Fibroblast of villous mesenchyme (primary cell): ENCODE results near the gene PLA2G12A. TPM values are rescaled to one million over a fixed set of nuclear protein-coding genes. Genes with fewer than 3 reads are reported as not detected.
"Not testable (repeated sequence)": the region's sequence is repeated elsewhere in the genome, so short reads cannot be mapped to it uniquely, and the experiment has no call there.

Experiments used
- DNase-seq: peaks from one replicate; pipeline ENCODE4 v3.0.0-alpha.2; 2010; ENCODE audit warnings: low read depth
- H3K4me3 ChIP-seq: 2 replicates; pipeline ENCODE4 v1.5.1; 2011; ENCODE audit warnings: low read depth, mild to moderate bottlenecking, low read length
- CTCF ChIP-seq: IDR thresholded peaks from 2 replicates; pipeline ENCODE4 v1.5.1; 2012; ENCODE audit warnings: low read depth, mild to moderate bottlenecking, low read length; ENCODE audit not compliant: insufficient read depth
- total RNA-seq: library from RNA; depleted of rRNA; stranded (reverse); fragments of >200 nt; gene quantifications from 2 replicates; pipeline ENCODE4 v1.2.3, GENCODE V29; 2012

PLA2G12A gene
- total RNA-seq, 1 donor = 11.7 TPM

GRCh38 chr4:109682875-109683274 is 47.0 kb downstream of the PLA2G12A start:
- TF ChIP-seq CTCF = no peak
- no peak overlapping the region for H3K4me3 ChIP-seq
- no peak for DNase-seq

- DNase-seq, H3K4me3 ChIP-seq: not testable (repeated sequence)
Measured at GRCh38 chr4:109678925-109679324, 50.9 kb downstream of the PLA2G12A start.

GRCh38 chr4:109678472-109678871 is 51.4 kb downstream of the PLA2G12A start:
- H3K4me3 ChIP-seq = not testable (repeated sequence)

GRCh38 chr4:109676886-109677285 is 53.0 kb downstream of the PLA2G12A start:
- TF ChIP-seq CTCF = peak; percentile 24
- H3K4me3 ChIP-seq = no peak overlapping the region
- no peak for DNase-seq

More at GRCh38 chr4:109678472-109678871, 51.4 kb downstream of the PLA2G12A start:
- not testable (repeated sequence) for DNase-seq

GRCh38 chr4:109675843-109676242 is 54.0 kb downstream of the PLA2G12A start:
- H3K4me3 ChIP-seq = no peak overlapping the region
- TF ChIP-seq CTCF = no peak
- DNase-seq = no peak

- no peak for DNase-seq
- TF ChIP-seq CTCF = no peak
Measured at GRCh38 chr4:109675181-109675580, 54.7 kb downstream of the PLA2G12A start.

GRCh38 chr4:109673303-109673702 is 56.6 kb downstream of the PLA2G12A start:
- H3K4me3 ChIP-seq = no peak overlapping the region
- DNase-seq = no peak
- TF ChIP-seq CTCF = no peak

More at GRCh38 chr4:109675181-109675580, 54.7 kb downstream of the PLA2G12A start:
- no peak overlapping the region for H3K4me3 ChIP-seq

- DNase-seq = no peak
- H3K4me3 ChIP-seq = no peak overlapping the region
- TF ChIP-seq CTCF = no peak
Measured at GRCh38 chr4:109672169-109672930, 57.5 kb downstream of the PLA2G12A start.
